ENCODE results near the gene ZNF75A.

- TF ChIP-seq POLR2A (IDR thresholded peaks at IDR 0.05), result no peak
- TF ChIP-seq CTCF (IDR thresholded peaks at IDR 0.05), result no peak
Observed at GRCh38 chr16:3346041-3346440, 40.7 kb downstream of the ZNF75A start.
